OCI-M2 (cell line): ENCODE results near the gene SLIT3.

Source experiments
- DNase-seq: peaks from one replicate; lab custom pipeline; 2025; ENCODE audit not compliant: unreplicated experiment; lab: John Stamatoyannopoulos, UW

SLIT3 gene

DNA sequence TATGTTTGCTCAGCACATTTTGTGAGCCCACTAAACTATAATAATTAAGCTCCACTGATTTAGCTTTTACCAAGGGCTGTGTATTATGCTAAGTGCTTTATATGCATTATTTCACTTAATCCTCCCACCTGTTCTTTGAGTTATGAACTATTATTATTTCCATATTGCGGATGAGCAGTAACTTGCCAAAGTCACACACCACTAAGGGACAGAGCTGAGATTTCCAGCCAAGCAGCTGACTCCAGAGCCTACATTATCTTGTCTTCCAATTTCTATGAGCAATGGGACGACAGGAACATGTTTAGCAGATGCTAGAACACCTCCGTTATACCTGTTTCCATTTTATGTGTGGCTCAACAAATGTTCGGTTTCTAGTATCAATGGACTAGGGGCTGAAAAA is 484.3 kb downstream of the SLIT3 start:
- DNase-seq: no peak

DNA sequence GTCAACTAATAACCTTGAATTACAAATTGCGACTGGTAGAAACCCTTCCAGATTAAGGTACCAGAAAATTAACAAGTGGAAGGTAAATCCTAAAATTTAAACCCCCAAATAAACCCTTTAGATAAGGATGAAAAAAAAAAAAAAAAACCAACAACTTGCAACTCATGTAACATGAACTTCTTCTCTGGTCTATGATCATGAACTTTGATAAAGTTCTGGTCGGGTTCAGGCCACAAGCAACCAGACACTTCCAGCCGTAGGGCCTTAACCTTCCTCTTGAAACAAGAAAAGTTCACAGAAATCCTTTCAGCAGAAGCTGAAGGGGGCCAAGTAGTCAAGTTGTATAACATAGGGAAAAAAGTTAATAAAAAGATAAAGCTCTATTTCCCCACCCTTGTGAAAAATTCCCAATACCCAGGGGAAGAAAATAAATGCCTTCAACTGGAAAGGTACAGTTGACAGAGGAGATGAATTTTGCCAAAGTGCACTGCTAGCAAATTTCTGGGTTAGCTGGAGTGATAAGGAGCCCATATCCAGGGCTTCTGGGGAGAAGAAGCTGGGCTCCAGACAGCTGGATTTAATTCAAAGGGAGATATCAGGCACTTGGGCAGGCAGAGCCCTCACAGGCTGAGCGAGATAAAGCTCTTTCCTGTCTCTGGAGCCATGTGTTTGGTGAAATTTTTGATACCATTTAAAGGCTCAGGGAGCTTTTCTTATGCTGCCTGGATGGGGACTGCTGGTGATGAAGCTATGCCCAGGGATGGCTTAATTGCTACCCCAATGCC is 487.6 kb downstream of the SLIT3 start:
- no peak for DNase-seq

DNA sequence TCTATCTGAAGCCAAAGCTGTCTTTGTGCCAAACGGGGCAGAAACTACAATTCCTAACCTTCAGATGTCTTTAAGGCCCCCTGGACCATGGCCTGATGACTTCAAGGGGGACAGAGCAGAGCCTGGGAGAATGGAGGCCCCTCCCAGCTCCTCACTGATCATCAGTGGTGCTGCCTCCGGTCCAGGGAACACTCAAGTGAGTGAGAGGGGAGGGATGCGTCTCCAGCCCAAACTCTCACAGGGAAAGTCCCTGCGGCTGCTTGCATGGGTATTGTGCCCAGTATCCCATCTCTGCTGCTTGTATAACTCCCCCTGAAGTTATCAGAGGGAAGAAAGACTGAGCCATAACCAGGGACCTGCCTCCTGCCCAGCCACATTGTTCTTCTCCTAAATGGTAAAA is 490.3 kb downstream of the SLIT3 start:
- no peak for DNase-seq

DNA sequence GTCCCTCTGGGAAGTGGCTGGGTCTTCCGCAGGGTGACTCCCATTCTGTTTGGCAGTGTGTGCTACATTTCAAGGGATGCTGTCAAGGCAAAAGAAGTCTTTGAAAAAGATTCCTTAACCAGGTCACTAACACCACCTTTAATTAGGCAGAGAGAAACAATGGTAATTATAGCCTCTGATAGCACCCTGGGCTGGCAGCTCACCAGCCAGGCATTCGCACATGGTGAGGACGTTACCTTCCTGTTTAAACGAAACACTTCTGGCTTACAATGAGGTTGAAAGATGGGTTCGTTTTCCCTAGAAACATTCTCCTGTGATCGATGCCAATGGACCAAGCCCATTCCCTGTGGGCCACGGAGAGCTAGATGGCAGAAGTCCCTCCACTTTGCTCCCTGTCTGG is 491.7 kb downstream of the SLIT3 start:
- DNase-seq: no peak

DNA sequence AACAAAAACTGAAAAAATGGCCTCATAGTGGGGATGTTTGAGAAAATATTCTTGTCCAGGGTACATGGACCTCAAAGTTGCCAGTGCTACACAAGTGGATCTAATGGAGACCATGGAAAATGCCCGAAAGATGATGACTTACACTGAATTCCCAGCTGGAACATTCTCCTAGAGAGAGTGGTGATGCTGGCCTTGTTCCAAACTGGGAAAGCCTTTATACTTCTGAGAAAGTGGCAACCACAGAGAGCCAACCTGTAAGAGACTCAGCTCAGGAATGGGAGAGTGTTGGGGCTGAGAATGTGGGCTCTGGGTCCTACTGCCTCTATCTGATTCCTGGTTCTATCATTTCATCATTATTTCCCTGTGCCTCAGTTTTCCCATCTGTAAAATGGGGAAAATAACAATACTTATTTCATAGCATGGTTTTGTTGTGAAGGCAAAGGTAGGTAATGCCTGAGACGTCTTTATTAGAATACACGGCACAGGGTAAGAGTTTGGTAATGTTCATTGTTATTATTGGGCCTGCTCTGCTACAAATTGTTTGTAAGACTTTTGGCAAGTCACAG is 492.8 kb downstream of the SLIT3 start:
- no peak for DNase-seq

DNA sequence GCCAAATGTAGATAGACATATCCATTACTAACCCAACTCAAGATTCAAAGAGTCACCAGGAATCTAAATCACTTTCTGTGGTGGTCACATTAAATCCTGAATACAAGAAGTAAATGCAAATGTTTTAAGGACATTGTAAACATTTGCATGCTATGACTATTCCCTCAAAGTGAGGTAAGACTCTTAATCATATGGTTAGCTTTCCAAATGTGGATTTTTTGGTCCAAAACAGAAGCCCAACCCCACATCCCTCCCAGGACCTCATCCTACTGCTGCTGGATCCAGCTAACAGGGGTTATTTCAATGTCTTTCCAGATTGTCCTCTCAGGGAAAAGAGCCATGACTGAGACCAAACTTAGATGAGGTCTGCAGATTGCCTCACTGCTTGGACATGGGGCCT is 493.7 kb downstream of the SLIT3 start:
- no peak for DNase-seq

DNA sequence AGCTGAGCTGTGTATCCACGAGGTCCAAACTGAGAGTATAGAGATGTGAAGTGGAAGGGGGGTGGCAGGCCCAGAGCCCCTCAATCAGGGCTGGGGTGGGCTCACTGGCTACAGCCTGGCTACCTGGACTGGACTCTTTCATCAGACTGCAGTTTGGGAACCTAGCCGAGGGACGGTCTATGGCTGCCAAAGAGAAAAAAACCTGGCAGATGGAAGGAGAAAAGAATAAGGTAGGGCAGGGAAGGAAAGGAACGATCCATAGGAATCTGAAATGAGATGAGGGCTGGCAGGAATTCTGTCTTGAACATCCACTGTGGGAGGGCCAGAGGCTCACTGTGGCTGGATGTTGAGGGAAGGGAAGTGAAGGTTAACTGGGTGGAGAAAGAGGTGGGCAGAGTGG is 497.4 kb downstream of the SLIT3 start:
- DNase-seq: no peak

DNA sequence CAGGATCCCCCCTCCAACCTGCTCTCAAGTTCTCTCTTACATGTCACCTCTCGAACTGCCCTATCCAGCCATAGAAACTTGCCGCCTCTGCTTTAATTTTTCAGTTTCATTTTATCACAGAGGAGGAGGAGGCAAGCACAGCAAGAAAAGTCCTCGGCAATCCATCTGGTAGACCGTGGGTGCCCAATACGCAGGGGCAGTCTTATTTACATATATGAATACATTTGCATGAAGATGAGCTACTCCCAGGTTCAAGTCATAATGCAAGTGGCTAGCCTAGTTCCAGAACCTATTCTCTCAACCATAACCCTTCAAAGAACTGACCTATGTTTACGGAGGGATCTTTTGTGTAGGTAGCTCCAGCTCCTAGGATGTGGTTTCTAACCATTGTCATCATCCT is 498.6 kb downstream of the SLIT3 start:
- DNase-seq: no peak

DNA sequence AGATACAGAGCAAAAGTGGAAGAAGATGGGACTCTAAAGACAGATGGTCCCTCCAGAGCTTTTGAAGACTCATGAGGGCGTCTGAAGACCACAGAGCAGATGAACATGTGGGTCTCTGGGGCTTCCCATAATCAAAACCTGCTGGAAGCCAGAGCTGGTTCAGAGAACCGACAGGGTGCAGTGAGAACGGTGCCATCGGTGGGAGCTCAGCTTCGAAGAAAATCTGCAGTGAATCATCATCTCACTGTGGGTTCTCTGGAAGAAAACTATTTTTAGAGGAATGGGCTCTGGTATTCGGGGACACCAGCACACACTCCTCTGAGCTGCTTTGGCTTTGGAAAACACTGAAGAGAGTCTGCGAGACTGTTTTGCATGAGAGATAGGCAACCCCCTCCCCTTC is 499.4 kb downstream of the SLIT3 start:
- no peak for DNase-seq

DNA sequence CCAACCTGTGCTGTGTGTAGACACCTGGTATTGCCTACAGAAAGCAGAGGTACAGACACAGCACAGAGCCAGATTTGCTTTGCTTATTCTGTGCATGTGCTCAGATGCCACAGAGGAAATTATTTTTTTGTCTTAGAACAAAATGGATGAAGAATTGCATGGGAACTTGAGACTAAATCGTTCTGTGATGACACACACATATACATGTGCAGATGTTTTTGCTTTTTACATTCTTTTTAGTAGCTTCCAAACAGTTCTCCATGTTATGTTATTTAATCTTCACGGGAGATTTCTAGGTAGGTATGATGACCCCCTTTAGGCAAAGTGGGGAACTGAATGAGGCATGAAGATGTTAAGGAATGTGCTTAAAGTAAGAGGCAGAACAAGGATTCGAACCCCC is 500.2 kb downstream of the SLIT3 start:
- DNase-seq: no peak

DNA sequence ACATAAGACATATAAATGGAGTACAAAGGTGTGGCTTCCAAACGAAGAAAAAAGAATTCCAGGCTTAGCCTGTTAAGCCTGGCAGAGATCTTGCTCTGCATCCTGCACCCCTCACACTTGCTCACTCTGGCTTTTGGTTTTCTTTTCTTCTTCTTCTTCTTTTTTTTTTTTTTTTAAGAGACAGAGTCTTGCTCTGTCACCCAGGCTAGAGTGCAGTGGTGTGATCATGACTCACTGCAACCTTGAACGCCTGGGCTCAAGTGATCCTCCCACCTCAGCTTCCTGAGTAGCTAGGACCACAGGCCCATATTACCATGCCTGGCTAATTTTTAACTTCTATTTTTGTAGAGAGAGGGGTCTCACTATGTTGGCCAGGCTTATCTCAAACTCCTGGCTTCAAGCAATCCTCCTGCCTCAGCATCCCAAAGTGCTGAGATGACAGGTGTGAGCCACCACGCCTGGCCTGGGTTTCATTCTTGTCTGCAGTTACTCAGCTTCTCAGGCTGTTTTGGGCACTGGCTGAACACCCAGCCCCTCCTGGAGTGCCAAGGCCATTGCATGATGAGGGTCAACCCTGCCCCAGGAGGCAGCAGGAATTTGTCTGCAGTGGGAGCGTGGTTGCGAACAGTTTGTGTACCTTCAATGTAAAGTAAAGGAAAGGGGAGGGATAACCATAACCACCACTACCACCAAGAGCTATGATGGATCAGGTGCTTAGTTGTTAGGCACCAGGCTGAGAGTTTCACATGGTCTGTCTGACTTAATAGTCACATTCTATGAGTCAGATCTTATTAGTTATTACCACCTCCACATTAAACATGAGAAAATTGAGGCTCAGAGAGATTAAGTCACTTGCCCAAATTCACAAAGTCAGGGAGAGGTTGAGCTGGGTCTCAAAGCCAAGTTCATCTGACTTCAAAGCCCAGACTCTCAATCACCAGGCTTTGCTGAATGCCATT is 502.6 kb downstream of the SLIT3 start:
- no peak for DNase-seq

DNA sequence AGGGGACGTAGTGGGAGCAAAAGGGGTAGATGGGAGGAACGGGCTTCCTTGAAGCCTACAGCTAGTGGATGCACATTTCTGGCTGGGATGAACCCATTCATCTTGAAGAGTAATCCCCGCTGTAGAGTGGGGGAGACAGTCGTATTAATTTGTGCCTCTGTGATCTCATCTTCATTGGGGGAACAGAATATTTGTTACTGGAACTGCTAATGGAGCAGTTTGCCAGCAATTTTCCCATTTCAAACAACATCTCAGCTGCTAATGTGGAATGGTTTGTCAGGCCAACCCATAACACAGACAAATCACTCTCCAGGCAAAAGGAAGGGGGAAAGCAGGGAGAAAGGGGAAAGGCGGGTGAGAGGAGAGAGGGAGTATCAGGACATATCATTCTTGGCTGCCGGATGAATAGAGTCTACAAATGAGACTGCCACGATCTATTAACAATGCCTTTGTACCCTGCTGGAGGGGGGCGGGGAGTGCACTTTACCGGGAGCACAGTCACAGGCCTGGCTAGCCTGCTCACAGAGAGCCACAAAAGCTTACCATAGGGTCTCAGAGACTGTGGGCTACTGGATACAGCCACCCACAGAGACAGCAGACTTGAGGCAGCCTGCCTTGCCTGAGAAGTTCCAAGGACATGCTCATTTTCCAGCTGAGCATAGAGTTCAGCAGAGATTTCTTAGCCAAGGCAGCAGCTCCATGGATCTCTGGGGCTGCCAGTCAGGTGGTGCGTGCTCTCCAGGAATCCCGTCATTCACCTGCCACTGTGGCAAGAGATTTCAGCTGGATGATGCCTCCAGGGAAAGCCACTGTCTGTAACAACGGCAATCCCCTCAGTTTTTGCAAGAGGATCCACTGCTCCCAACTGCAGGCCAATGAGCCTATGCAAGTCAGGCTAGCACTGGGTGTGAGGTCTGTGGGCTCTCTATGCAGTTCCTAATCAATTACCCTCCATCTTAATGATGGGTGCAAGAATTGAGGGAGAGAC is 504.1 kb downstream of the SLIT3 start:
- DNase-seq: no peak

DNA sequence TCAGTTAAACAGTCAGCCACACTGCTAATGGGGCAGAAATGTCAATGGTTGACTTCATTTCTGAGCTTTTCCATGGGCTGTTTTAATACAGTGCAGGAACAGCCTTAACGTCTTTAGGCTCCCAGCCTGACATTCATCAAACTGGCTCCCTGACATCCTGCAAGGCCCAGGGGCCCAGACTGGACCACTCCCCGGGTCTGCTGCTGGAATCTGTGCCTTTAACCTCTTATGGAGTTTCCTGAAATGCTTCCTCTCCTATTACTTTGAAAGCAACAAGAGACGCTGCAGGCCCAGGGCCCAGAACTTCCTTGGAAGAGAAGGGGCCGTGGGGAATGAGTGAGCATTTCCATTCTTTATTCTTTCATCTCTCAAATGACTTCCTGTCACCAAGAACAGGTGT is 504.9 kb downstream of the SLIT3 start:
- no peak for DNase-seq

DNA sequence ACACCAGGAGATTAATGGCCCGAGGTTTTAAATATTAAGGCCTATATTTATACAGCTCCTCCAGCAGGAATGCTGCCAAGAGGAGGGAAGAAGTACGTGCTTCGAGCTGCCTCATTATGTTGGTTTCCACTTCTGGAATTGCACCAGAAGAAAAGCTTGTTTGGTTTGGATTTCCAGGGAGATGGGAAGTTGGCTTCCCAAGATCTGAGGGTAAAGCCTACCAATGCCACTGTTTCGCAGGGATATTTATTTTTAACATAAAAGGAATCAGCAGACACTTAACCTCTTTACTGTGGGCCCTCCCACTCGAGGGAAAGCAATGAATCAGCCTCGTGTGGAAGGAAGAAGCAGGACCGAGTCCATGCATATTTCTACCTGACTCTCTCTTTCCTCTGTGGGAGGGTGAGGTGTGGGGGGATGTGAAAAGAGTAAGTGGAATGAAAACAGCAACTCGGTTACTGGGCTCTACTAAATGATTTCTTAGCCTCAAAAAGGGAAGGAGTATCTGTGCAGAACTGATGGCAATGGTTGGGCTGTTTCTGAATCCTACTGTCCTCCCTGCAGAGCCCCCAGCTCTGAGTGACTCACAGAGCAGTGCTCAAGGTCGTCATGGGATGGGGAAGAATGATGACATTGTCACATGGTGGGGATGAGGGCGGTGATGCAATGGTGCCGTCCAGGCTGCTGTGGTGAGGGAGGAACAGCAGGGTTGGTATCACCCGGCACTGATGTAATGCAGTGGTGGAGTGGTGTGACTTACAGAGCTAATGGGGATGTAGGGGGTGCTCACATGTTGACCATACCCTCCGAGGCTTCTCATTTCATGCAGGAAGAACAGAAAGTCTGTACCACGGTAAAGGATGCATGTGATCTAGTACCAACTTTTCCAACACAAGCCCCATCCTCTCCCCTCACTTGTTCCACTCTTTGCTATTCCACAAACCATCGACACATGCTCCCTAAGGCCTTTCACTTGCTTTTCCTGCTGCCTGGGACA is 506.8 kb downstream of the SLIT3 start:
- DNase-seq: no peak

DNA sequence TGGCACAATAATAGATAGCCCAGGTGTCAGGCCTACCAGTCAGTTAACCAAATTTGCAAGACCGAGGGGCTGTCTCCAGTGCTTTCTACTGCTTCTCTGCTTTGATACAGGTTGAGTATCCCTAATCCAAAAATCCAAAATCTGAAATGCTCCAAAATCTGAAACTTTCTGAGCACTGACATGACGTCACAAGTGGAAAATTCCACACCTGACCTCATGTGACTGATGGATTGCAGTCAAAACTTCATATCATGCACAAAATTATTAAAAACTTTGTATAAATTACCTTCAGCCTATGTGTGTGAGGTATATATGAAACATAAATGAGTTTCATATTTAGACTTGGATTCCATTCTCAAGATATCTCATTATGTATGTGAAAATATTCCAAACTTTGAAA is 508.3 kb downstream of the SLIT3 start:
- DNase-seq: no peak

DNA sequence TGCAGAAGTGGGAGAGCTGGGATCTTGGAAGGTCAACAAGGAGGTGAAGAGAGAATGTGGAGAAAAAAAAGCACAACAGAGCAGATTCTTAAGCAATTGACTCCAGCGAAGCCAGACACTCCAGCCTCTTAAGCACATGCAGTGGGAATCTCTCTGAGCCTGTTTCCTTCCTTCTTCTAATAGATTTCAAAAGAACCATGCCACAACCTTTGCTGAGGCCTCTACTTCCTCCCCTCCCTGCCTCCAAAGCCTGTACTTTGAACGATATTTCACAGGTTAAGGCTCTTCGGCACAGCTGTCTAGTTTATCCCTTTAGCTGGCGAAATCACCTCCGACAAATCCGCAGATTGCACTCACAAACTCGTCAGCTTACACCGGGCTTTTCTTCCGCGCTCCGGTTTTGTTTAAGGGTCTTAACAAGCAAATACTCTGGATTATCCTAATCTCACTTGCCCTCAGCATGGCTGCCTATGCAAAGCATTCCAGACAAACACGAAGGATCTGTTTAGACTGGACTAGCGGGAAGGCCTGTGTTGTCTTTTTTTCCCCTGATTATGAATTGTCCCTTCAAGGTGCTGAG is 510.2 kb downstream of the SLIT3 start:
- no peak for DNase-seq

DNA sequence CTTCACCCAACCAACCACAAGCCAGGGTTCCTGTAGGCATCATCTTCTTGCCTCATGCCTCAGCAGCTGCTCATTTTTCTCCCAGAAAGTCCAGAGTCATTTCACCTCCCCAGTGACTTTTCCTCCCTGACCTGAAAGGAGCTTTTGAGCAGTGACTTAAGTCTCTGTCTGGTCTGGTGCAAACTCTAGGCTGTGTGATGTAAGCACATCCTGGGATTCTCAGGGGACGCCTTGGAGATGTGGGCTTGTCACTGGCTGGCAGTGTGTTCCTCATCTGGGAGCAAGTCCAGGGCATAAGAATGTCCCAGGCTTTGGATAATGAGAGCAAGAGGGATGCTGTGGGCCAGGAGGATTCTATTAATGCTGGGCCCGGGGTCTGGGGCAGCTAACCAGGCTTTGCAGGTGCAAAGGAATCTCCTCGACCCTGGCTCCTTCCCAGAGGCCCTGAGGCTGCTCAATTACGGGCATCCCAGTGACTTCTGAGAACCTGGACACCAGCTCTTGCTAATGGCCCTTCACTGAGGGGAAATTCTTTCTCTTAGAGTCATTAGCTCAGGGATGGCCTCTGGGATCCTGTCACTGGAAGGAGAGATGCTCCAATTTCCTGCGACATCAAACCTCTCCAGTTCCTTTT is 510.8 kb downstream of the SLIT3 start:
- no peak for DNase-seq

DNA sequence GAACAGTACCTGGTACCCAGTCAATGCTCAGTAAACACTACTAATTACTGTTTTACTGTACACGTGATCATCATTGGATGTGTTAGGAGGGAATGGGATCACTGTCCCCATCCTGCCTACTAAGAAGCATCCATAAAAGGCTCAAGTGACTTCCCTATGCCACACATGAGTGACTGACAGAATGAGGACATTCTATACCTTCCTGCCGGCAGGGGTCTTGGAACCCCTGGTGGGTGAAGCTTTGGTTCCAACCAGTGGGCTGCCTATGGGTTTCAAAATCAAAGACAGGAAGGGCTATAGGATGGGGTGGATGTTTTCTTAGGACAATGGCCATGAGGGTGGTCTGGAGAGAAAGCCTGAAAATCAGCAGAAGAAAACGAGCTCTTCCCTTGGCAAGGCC is 512.2 kb downstream of the SLIT3 start:
- DNase-seq: no peak

DNA sequence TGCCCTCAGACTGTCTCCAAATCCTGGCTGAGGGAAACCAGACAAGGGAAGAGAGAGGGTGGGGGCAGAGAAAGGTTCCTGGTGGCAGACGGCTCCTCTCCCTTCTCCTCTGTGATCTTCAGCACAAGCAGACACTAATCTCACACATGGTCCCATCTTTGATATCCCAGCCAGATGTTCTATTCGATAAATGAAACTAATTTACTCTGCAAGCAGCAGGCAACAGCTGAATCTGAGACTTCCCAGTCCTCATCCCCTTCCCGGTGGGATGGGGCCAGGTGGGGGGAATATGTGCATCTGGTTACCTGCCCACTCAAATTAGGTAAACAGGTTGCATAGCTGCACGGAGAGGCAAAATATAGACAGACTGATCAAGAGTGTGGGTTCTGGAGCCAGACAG is 512.8 kb downstream of the SLIT3 start:
- no peak for DNase-seq
